GM19452 (cell line): Measurements from ENCODE around the gene SH3BP1.
A peak's percentile ranks its signal among the peaks of the same experiment; 100 is the strongest.
"Not testable (repeated sequence)": the region's sequence is repeated elsewhere in the genome, so short reads cannot be mapped to it uniquely, and the experiment has no call there.

Experiments used
- ATAC-seq: cut with Tn5 transposase; IDR thresholded peaks from one replicate; pipeline ENCODE4 v1.9.1; 2021; ENCODE audit not compliant: unreplicated experiment

The SH3BP1 gene

GRCh38 chr22:37639070-37639760 is at the start of gene SH3BP1:
Gene SH3BP1 (plus strand): TSS chr22:37639669. CDS start chr22:37639788, 119 bp downstream.
- ATAC-seq: no peak

GRCh38 chr22:37591081-37591480 is 48.4 kb upstream of the SH3BP1 start:
- not testable (repeated sequence) for ATAC-seq

GRCh38 chr22:37591823-37592404 is 47.6 kb upstream of the SH3BP1 start:
- ATAC-seq: no peak

- ATAC-seq: no peak
These were observed 45.2 kb upstream of the SH3BP1 start for GRCh38 chr22:37594237-37594636.

GRCh38 chr22:37599153-37599552 is 40.3 kb upstream of the SH3BP1 start:
- ATAC-seq: no peak

GRCh38 chr22:37601203-37601539 is 38.3 kb upstream of the SH3BP1 start:
- ATAC-seq: no peak

- no peak for ATAC-seq
These were observed 37.7 kb upstream of the SH3BP1 start for GRCh38 chr22:37601540-37602442.

- not testable (repeated sequence) for ATAC-seq
These were observed 36.8 kb upstream of the SH3BP1 start for GRCh38 chr22:37602546-37603277.

- no peak for ATAC-seq
These were observed 35.4 kb upstream of the SH3BP1 start for GRCh38 chr22:37604074-37604473.

GRCh38 chr22:37604875-37605274 is 34.6 kb upstream of the SH3BP1 start:
- ATAC-seq: no peak

GRCh38 chr22:37607010-37607934 is 32.2 kb upstream of the SH3BP1 start:
- no peak for ATAC-seq

- peak; percentile 3 for ATAC-seq
These were observed 31.5 kb upstream of the SH3BP1 start for GRCh38 chr22:37607935-37608476.

- ATAC-seq: peak; percentile 71
These were observed 30.8 kb upstream of the SH3BP1 start, which contains the start of gene GGA1 for GRCh38 chr22:37608477-37609239. Gene GGA1 (plus strand): TSS chr22:37608834. CDS start chr22:37608861, 27 bp downstream.

GRCh38 chr22:37609240-37610152 is 30.0 kb upstream of the SH3BP1 start:
- no peak for ATAC-seq

GRCh38 chr22:37610153-37610475 is 29.4 kb upstream of the SH3BP1 start:
- not testable (repeated sequence) for ATAC-seq

- no peak for ATAC-seq
These were observed 28.9 kb upstream of the SH3BP1 start for GRCh38 chr22:37610480-37611129.

GRCh38 chr22:37611207-37611606 is 28.3 kb upstream of the SH3BP1 start:
- no peak for ATAC-seq
